ENCODE results near the gene SOCS3.
"Not testable (repeated sequence)": the region's sequence is repeated elsewhere in the genome, so short reads cannot be mapped to it uniquely, and the experiment has no call there.

SOCS3 gene

DNA sequence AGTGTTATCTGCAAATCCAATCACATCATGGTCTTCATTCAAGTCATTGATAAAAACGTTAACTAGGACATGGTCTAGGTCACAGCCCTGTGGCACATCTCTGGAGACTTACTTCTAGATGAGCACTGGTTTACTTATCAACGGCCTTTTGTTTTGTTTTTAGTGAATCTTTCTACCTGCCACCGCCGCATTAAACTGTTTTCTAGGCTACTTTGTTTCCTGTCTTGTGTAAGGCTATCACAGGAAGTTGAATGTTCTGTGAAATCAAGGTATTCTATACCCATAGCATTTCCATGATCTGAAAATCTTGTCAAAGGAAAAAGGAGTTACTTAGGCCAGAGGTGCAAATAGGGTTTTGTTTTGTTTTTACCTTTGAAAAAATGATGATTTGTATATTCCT, 26.9 kb downstream of the SOCS3 start:
- DNase-seq (ENCODE audit: low read depth in 4 of 4, low spot score in 1 of 4): no peak

DNA sequence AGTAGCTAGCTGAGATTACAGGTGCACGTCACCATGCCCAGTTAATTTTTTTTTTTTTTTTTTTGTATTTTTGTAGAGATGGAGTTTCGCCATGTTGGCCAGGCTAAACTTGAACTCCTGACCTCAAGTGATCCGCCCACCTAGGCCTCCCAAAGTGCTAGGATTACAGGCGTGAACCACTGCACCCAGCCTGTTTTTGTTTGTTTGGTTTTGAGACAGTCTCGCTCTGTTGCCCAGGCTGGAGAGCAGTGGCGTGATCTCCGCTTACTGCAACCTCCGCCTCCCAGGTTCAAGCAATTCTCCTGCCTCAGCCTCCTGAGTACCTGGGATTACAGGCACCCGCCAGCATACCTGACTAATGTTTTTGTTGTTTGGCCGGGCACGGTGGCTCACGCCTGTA, 28.5 kb downstream of the SOCS3 start:
- DNase-seq (ENCODE audit: low read depth in 4 of 4, low spot score in 1 of 4): not testable (repeated sequence)

DNA sequence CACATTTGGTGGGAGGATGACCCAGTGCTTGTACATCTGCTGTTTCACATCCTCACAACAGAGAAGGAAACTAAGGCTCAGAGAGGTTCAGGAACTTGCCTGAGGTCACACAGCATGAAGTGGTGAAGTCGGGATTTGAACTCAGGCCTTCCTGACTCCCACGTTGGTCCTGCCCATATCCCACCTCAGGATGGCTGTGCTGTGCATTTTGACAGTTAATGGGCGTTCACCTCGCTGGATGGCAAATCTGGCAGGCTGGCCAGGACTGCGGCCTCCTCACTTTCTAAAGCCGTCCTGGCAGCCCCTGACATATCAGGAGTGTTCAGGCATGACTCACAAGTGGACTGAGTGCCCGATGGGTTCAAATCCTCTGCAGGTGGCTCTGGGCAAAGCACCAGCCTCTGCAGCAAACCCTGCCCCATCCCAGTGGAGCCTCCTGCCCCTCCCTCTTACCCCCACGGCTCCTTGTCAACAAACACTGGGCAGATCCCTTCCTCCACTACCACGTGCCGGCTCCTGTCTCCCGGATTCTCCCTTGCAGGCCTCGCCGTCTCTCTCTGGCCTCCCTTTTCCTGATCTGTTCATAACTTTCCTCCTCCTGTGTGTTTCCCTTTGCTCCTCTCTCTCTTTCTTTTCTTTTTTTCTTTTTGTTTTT, 29.2 kb downstream of the SOCS3 start:
- no peak for DNase-seq (ENCODE audit: low read depth in 4 of 4, low spot score in 1 of 4)

DNA sequence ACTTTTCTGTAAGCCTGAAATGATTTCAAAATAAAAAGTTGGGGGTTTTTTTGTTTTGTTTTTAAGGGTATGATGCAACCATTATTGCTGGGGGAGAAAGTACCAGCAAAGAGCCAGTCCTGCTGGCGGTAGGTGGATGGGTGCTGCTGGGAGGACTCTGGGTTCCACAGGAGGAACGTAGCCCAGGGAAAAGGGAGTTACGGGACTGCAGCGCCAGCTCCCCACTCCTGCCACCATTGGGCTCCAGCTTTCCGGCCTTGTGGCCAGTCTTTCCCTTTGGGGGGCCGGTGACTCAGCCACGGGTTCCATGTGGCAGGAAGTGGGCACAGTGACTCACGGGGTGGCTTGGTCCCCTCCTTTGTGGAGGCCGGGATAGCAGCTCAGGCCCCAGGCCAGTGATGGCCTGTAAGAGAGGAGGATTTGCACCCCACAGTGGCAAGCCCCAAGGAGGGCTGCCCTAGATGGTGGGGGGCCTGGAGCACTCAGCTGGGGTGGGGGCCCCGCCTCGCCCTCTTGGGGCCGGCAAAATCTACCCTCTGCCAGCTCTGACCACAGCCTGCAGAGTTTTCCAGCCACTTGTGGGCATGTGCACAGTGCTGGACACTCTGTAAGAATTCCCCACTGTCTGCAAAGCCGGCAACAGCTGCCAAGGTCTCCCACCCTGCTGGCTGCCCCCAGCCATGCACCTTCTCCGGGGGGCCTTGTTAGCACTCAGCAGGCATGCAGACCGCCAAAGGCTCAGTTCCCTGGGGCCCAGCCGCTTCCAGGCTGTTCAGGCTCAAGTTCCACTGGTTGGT, 30.4 kb downstream of the SOCS3 start:
- no peak for DNase-seq (ENCODE audit: low read depth in 4 of 4, low spot score in 1 of 4)

DNA sequence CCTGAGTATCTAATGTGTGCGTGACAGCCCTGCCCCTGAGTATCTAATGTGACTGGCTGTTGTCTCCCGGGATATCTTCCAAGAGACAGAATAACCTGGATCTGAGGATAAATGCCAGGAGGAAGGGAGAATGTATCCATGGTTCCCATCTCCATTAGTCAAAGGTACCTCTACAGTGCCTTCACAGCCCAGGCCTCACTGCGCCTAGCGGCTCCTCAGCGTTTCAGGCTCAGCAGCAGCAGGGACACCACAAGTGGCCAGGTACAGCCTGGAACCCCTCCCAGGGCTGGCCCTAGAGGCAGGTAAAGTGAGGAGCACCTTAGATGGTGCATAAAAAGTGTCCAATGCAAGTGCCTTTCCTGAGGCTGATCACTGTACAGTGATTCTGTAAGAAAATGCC, 32.0 kb downstream of the SOCS3 start:
- no peak for DNase-seq (ENCODE audit: low read depth in 4 of 4, low spot score in 1 of 4)

DNA sequence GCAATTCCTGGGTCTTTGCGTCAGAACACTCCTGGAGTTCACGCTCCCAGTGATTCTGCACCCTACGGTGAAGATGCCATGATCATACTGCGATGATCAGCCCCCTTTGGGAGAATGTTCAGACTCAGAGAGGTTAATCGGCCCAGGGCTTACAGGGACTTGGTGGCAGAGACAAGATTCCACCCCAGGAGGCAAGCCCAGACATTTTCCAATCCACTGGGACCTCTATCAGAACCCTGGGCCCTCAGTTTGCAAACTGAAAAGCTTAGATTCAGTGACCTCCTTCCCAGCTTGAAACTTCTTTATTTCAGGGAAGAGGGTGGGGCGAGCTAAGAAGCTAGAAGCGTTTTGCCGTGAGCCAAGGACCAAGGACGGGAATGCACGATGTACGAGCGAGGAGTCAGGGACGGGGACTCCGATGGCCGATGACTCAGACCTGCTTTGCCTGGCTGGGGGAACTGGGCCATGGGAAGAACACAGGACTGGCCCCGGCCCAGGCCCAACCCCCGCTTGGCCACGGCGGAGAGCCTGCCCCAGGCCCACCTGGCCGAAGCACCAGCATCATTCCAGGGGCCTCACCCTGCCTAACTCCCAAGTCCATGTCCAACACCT, 34.7 kb downstream of the SOCS3 start:
- no peak for DNase-seq (ENCODE audit: low read depth in 4 of 4, low spot score in 1 of 4)

DNA sequence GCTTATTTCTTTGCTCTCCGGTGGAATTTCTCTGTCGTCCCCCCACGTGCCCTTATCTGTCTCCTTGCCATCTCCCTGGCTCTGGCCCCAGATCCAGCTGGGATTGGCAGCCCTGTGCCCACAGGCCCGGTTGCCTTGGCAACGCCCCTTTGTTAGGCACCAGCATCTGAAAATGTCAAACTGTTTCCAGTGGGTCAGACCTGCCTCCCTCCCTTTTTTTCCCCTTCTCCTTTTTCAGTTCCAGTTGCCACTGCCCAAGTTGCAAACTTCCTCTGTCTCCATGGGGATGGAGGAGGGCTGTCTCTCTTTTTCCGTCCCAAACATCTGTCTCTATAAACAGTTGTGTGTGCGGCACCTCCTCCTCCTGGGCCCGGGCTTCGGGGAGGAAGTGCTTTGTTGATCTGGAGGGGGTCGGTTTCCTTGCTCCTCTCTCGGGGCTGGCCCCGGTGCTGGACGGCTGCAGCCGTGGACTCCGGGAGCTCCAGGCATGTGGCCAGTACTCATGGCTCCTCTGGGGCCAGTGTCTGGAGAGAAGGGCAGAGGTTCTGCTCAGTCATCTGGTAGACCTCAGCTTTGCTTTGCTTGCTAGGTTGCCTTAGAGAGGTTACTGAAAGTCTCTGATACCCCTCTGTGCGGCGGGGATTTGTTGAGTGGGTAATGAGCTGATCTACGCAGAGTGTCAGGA, 35.3 kb downstream of the SOCS3 start:
- no peak for DNase-seq (ENCODE audit: low read depth in 4 of 4, low spot score in 1 of 4)

DNA sequence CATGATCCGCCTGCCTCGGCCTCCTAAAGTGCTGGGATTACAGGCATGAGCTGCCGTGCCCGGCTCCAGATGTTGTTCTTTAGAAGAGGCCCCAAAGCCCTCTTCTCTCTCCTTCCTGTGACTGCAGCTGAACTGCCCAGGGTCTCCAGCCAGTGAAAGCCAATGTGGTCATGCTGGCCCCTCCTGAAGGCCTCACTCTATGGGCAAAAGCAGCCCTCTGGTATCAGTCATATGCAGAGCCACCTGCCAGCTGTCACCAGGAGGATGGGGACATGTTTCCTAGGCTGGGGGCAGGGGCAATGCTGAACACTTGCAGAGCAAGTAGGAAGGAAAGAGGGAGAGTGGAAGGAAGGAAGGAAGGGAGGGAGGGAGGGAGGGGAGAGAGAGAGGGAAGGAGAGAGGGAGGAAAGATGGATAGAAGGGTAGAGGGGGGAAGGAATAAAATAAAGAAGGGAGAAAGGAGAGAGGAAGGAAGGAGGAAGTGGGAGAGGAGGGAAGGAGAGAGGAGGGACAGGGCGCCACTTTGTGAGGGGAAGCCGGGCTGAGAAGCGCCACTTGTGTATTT, 36.0 kb downstream of the SOCS3 start:
- no peak for DNase-seq (ENCODE audit: low read depth in 4 of 4, low spot score in 1 of 4)

DNA sequence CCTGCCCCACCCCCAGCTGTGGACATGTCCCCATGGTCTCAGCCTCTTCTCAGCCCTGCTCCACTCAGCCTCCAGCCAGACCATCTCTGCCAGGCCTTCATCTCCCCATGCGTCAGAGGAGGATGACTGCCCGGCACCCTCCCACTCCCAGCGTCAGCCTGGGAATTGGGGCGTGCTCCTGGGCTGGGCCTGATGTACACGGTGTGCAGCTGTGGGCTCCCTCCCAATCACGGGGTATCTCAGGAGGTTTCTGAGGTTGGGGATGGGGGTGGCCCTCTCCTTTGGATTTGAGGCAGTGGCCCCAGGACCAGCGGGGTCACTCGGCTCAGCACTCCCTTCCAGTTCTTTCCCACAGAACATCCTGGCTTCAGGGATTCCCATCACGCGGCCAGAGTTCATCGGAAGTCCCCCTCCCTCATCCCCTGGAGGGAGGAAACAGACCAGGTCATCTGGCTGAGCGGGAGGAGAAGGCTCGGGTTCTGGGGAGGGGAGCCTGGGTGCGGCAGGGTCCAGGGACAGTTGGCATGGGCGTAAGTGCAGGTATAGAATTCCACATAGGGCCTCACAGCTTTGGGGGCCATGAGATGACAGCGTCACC, 36.9 kb downstream of the SOCS3 start:
- DNase-seq (ENCODE audit: low read depth in 4 of 4, low spot score in 1 of 4): no peak

DNA sequence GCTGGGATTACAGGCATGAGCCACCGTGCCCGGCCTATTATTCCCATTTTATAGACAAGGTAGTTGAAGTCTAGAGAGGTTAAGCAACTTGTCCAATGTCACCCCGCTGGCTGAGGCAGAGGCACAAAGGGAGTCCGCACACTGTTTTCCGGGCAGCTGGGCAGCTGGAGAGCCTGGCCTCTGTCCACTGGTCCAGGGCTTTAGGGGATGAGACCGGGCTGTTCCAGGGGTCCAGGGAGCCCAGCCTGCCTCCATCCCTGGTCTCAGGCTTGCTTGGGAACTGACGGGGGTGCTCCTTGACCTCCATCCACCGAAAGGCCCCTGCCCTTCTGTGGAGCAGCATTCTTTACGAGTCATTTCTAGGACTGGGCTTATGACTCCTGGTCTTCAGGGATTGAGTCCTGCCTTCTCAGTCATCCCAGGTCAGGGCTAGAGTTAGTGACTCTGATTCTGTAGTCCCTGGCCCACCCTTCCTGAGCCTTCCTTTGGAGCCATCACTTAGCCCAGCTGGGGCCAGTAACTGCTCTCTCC, 37.5 kb downstream of the SOCS3 start:
- DNase-seq (ENCODE audit: low read depth in 4 of 4, low spot score in 1 of 4): no peak

DNA sequence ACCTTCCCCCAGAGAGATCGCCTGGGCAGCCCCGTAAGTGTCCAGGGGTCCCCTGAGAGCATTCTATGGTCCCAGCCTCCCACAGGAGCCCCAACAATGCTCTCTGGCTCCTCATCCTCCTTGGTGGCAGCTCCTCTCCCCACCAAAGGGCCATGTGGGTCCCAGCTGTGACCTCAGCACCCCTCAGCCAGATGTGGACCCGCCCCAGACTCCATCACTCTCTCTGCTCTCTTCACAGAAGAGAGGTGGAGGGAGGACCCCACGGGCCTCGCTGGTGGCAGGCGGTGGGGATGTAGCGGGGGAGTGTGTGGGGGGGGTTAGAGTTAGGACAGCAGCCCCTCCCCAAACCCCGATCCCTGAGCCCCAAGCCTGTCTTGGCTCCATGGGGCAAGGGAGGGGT, 41.0 kb downstream of the SOCS3 start:
- no peak for DNase-seq (ENCODE audit: low read depth in 4 of 4, low spot score in 1 of 4)

DNA sequence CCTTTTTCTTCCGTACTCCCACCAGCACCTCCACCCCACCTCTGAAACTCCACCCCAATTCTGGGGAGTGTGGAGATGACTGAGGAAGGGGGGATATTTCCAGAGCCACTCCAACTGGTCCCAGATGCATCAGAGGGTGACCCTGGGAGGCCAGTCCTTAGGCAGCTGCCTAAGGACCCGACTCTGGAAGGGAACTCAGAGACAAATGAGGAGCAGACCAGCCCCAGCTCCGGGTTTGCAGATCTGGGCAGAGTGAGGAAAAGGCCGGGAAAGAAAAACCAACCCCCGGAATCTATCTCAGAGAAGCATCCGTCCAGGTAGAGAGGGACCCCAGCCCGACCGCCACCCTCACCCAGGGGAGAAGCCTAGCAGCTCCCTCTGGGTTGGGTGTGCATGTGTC, 41.5 kb downstream of the SOCS3 start:
- DNase-seq (ENCODE audit: low read depth in 4 of 4, low spot score in 1 of 4): no peak

DNA sequence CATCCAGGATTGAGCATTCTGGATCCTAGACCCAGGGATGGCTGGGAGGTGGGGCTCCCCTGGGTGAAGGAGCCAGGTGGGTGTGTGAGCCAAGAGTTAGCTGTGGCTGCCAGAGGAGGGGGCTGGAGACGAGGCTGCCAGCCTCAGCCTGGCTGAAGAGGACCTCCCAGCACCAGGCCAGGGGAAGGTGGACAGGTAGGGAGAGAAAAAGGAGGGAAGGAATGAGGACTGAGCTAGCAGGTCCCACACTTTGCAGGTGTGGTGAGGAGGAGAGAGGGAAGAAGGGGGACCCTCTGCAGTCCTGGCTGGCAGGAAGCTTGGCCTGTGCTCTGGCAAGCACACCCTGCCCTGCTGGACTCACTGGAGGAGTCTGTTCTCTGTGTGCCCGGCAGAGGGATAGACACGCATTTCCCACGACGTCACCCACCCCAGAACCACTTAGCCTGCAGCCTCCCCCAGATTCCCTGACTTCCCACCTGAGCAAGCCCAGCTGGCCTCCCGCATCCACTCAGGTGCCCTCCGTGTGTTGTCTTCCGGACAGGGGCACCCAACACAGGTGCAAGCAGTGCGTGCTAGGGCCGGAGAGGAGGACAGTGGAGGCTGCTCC, 42.0 kb downstream of the SOCS3 start:
- DNase-seq (ENCODE audit: low read depth in 4 of 4, low spot score in 1 of 4): no peak

DNA sequence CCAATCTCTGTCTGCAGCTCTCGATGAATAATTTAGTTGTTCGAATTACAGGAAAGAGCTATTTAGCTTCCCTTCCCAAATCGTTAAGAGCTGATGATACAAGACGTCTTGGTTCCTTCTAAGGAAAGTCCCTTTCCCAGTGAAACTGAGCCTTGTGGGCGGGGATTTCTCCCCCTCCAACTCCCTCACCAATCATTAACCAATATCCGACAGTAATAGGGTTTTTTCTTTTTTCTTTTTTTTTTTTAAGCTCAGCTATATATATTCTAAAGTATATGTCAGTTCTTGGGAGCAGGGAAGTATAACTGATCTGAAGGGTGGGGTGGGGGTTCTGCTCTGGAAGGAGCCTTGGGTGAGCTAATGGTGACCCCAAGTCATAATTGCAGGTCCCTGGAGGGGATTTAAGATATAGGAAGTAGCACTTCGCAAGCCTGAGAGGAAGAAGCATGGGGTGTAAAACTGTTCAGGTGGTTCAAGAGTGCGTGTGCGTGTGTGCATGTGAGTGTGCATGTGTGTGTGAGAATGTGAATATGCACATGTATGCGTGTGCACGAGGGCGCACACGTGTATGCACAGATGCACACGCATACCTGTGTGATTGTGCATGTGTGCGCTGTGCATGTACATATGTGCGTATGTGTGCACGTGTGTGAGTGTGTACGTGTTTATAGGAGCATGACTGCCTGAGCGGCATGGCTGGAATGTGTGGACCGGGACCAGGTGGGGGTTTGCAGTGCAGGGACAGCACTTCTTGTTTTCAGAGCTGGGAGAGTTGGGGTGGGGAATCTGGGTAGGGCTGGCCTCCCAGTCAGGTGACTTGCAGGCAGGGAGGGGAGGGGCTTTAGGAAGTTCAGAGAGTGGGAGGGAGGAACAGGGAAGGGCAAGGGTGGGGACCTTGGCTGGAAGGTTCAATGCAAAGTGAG, 42.7 kb downstream of the SOCS3 start:
- no peak for DNase-seq (ENCODE audit: low read depth in 4 of 4, low spot score in 1 of 4)

DNA sequence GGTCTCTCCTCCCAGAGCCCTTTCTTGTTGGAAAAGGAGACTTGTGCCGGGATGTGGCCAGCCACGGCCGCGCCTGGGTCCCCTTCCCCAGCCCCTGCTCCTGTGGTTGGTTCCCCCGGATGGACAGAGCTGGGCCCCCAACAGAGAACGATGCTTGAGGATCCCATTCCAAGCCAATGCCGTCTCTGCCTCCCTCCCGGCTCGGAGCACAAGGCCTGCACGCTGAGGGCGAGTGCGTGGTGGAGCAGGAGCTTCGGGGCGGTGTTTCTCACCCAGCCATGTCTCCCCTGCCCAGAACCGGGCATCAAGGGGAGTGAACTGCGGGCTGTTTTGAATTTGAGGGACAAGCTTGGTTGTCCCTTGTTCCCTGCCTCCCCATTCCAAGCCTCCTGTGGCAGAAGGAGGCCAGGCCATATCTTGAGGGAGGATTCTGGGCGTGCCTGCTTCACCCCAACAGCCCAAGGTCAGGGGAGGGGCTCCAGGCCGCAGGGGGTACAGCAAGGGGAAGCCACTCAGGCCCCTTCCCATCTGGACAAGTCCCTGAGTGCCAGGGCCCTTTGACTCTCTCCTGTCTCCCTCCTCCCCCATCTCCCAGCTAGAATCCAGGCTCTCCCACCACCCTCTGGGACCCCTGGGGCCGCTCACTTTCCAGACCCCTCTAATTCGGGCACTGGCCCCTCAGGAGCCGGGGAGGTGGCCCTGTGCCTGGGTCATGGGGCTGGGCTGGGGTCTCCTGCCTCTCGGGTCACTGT, 43.6 kb downstream of the SOCS3 start:
- DNase-seq (ENCODE audit: low read depth in 4 of 4, low spot score in 1 of 4): no peak

DNA sequence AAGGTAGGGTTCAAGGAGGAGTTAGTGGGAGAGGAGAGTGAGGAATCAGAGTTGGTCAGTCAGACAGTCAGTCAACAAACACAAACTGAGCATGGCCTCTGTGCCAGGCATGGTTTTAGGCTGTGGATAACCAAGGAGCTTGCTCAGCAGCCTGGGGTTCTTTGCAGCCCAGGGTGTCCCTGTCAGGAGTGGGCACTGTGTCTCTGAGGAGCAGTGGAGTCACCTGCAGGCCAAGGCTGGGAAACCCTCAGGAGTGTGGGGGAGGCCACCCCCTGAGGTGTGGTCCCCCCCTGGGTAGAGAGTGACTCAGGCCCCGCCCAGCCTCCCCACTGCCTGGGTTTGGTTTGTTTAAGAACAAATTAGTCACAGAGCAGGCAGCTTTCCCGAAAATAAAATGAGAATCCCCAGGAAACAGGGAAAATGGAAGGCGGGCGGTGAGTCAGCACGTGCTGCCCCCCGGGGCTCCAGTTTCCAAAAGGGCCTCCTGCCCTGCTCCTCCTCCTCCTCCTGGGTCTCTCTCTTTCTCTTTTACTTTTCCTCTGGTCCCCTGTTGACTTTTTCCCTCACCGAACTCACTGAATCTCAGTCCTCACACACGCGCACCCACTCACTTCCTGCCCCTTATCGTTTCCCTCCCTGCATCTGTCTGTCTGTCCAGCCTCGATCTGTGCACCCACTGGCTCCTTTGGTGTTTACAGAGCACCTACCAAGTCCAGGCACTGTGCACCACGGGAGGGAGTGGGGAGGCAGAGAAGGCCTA, 44.3 kb downstream of the SOCS3 start:
- DNase-seq (ENCODE audit: low read depth in 4 of 4, low spot score in 1 of 4): peak in 2 of 4 experiments; percentile 48 to 61

DNA sequence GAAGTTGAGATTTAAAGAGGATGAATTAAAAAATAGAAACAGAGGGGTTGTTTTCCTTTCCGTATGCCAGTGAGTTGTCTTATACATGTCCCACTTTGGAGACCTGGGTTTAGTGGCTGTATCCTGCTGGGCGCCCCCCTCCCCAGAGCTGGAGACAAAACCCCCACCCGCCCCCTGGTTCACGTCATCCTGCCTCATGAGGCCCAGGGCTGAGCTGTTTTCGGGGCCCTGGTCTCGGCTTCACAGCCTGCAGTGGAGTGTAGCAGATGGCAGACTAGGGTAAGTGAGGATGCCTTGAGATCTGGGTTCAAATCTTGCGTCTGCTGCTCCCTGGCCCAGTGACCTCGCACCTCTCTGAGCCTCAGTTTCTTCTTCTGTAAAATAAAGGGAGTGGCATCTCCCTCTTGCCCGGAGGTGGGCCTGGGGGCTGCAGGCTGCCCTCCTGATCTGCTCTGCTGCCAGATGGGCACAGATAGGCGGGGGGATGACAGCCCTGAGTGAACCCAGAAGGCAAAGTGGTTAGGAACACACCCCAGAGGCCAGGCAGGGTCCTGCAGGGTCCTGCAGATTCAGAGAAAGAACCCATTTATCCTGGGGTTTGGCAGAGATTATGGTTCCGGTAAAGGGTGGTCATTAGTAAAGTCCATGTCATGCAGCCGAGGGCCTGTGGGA, 45.1 kb downstream of the SOCS3 start:
- no peak for DNase-seq (ENCODE audit: low read depth in 4 of 4, low spot score in 1 of 4)
